ENCODE results near the gene GPC4. TPM values are rescaled to one million over a fixed set of nuclear protein-coding genes. Genes with fewer than 3 reads are reported as not detected.

The GPC4 gene
- total and polyA plus RNA-seq, 7 donors, result 7.3 to 22.0 (median 12.3) TPM

DNA sequence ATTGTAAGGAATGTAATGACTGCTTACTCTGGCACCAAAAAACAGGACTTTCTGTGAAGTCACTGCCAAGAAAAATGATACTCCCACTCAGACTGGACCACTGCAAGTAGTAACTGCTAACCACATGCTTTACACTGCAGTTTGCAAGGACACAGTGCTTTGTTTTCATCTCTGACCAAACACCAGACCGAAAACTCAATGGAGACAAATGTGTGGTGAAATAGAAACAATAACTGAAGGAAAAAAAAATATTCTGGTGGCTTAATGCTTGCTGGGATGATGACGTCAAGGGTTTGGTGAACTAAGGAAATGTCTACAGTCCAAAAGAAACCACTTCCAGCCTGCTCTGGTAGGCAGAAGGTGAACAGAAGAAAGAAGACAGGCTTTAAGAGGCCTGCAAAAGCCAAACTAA lies 13.2 kb downstream of the GPC4 start:
- Histone ChIP-seq H3K9me3 (no peaks in the 10 kb centered on the region), H3K27ac (no peak overlapping the region), H3K4me1 (peaks cover 5% of the 10 kb centered on the region), H3K27me3 (ENCODE audit: insufficient read depth in 3 of 3, low read length in 2 of 3) (no peaks in the 10 kb centered on the region), H3K36me3 (ENCODE audit: insufficient read depth in 1 of 2, low read depth in 1 of 2) (no peaks in the 10 kb centered on the region), H3K4me3 (no peak overlapping the region)
- DNase-seq (no peak), ATAC-seq (peak in 1 of 4 donors; percentile 40)
- intact Hi-C loops (cut with DNase I), result no loop called here
- WGBS, 3 donors, result 40 to 53% (median 43%) methylated on average over 2 of the region's 2 CpGs
- TF ChIP-seq, protein P1, sequence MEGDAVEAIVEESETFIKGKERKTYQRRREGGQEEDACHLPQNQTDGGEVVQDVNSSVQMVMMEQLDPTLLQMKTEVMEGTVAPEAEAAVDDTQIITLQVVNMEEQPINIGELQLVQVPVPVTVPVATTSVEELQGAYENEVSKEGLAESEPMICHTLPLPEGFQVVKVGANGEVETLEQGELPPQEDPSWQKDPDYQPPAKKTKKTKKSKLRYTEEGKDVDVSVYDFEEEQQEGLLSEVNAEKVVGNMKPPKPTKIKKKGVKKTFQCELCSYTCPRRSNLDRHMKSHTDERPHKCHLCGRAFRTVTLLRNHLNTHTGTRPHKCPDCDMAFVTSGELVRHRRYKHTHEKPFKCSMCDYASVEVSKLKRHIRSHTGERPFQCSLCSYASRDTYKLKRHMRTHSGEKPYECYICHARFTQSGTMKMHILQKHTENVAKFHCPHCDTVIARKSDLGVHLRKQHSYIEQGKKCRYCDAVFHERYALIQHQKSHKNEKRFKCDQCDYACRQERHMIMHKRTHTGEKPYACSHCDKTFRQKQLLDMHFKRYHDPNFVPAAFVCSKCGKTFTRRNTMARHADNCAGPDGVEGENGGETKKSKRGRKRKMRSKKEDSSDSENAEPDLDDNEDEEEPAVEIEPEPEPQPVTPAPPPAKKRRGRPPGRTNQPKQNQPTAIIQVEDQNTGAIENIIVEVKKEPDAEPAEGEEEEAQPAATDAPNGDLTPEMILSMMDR (IDR thresholded peaks at IDR 0.05), result no peak

DNA sequence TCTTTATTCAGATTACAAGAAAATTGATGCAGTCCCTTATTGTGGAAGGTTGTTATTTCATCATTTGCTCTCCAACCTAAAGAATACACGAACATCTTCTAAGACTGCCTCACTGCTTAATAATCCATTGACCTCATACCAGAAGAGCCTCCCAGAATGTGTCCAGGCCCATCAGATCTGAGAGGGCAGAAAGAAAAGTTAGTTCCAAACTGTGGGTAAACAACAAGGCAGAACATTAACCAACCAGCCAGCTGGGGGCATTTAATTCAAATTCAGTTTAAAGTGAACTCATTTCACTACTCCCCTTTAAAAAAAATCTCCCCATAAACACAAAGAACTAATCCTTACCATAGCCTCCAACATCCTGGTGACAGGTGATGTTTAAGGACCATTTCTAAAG lies 13.8 kb downstream of the GPC4 start:
- WGBS, 3 donors, result 11 to 35% (median 18%) methylated on average over 1 of the region's 1 CpG

DNA sequence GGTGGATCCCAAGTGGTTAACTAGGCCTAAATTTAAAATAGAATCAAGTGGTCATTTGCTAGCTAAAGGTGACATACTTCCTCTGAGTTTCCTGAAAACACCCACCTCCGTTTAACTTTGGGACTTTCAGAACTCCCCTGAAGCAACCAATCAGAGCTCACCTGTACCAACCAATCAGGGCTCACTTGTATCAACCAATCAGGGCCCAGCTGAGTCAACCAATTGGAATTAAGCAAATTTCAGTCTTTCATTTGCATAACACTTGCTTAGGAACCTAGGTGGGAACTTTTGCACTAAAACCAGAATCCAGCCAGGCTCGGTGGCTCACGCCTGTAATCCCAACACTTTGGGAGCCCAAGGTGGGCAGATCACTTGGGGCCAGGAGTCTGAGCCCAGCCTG lies 15.9 kb downstream of the GPC4 start:
- 84 to 88% (median 87%) methylated on average over 3 of the region's 3 CpGs for WGBS, 3 donors
- H3K36me3 ChIP-seq (ENCODE audit: insufficient read depth in 1 of 2, low read depth in 1 of 2), result no peaks in the 10 kb centered on the region
- no peak overlapping the region for H3K4me3 ChIP-seq
- no peaks in the 10 kb centered on the region for H3K27me3 ChIP-seq (ENCODE audit: insufficient read depth in 3 of 3, low read length in 2 of 3)
- peaks cover 9% of the 10 kb centered on the region for H3K4me1 ChIP-seq
- no peak for DNase-seq
- TF ChIP-seq, protein P1 (IDR thresholded peaks at IDR 0.05), result no peak
- ATAC-seq, result no peak
- H3K27ac ChIP-seq, result no peak overlapping the region
- intact Hi-C loops (cut with DNase I), result no loop called here
- H3K9me3 ChIP-seq, result no peaks in the 10 kb centered on the region

More for the DNA sequence above, 13.8 kb downstream of the GPC4 start:
- DNase-seq (no peak), ATAC-seq (no peak)
- intact Hi-C loops (cut with DNase I), result no loop called here
- Histone ChIP-seq H3K4me1 (peaks cover 5% of the 10 kb centered on the region), H3K27me3 (ENCODE audit: insufficient read depth in 3 of 3, low read length in 2 of 3) (no peaks in the 10 kb centered on the region), H3K27ac (no peak overlapping the region), H3K4me3 (no peak overlapping the region), H3K36me3 (ENCODE audit: insufficient read depth in 1 of 2, low read depth in 1 of 2) (no peaks in the 10 kb centered on the region), H3K9me3 (no peaks in the 10 kb centered on the region)
- TF ChIP-seq, protein P1 (IDR thresholded peaks at IDR 0.05), result no peak

DNA sequence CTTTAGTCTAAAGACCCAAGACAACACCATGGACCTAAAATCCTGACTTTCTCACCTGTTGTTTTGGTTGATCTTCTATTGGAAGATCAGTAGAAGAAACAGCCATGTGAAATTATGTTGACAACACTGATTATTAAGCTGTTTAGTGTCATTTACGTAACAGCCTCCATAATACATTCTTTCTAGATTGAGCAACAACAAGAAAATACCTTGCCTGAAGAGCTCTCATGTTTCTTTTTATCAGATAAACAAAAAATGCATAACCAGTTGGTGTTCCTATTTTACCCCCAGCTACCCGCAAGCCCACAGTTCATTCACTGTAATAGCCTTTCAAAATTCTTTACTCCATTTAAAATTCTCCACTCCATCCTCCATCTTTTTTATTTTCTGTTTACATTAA lies 20.5 kb downstream of the GPC4 start:
- TF ChIP-seq, protein P1 (IDR thresholded peaks at IDR 0.05), result no peak
- WGBS, 3 donors, result 71 to 77% (median 72%) methylated on average over 2 of the region's 2 CpGs
- no peak for DNase-seq

DNA sequence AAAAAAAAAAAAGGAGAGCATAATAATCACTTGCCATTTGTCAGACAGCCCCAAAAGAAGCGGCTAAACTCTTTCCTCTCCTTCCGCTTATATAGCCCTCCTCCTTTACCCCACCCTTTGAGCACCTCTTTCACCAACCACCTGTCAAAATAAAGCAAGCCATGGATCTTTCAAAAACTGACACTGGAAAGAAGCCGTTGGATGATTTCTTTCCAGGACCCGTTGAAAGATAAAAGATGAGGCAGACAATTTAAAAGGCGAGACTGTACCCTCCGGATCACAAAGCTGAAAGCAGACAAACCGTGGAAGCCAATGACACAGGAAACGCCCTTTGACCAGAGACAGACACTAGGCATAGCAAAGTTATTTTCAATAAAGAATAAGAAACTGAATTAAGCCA lies 22.6 kb downstream of the GPC4 start:
- Histone ChIP-seq H3K4me1 (peaks cover 4% of the 10 kb centered on the region), H3K36me3 (ENCODE audit: insufficient read depth in 1 of 2, low read depth in 1 of 2) (no peaks in the 10 kb centered on the region), H3K4me3 (no peak overlapping the region), H3K9me3 (no peaks in the 10 kb centered on the region), H3K27ac (no peak overlapping the region), H3K27me3 (ENCODE audit: insufficient read depth in 3 of 3, low read length in 2 of 3) (no peaks in the 10 kb centered on the region)
- DNase-seq (no peak), ATAC-seq (no peak)
- WGBS, 3 donors, result 61 to 63% (median 62%) methylated on average over 8 of the region's 8 CpGs
- TF ChIP-seq, protein P1 (IDR thresholded peaks at IDR 0.05), result no peak
- intact Hi-C loops (cut with DNase I), result no loop called here

More for the DNA sequence above, 20.5 kb downstream of the GPC4 start:
- H3K27me3 ChIP-seq (ENCODE audit: insufficient read depth in 3 of 3, low read length in 2 of 3), result no peaks in the 10 kb centered on the region
- no peak for ATAC-seq
- H3K36me3 ChIP-seq (ENCODE audit: insufficient read depth in 1 of 2, low read depth in 1 of 2), result no peaks in the 10 kb centered on the region
- no peak overlapping the region for H3K27ac ChIP-seq
- intact Hi-C loops (cut with DNase I), result no loop called here
- H3K9me3 ChIP-seq, result no peaks in the 10 kb centered on the region
- peaks cover 4% of the 10 kb centered on the region for H3K4me1 ChIP-seq
- no peak overlapping the region for H3K4me3 ChIP-seq

Measured in psoas muscle (tissue), 8 donors.